ENCODE results near the gene HPS6. TPM values are rescaled to one million over a fixed set of nuclear protein-coding genes. Genes with fewer than 3 reads are reported as not detected.

Gene HPS6
- total RNA-seq, 1 experiment from 2014 or later = 18.7 TPM

GRCh38 chr10:102066399-102067088, 1.4 kb downstream of the HPS6 start:
- Mint-ChIP-seq H3K27me3 (ENCODE audit: low read depth) (peaks cover 18% of the 10 kb centered on the region), H3K36me3 (ENCODE audit: insufficient read depth in 1 of 3, low read depth in 3 of 3) (no peaks in the 10 kb centered on the region), H3K9me3 (no peaks in the 10 kb centered on the region), H3K27ac (peak overlapping the region in 1 of 3 experiments; percentile 55; a peak in 1 of 7 replicates), H3K4me1 (peaks cover 15 to 17% of the 10 kb centered on the region in 2 experiments), H3K4me3 (peak overlapping the region; percentile 76 to 86)
- Histone ChIP-seq H2BK5ac (ENCODE audit: insufficient read length, low read length) (no peak overlapping the region), H3K4me2 (ENCODE audit: insufficient read depth, insufficient read length, low read length) (peak overlapping the region; percentile 82), H4K20me1 (ENCODE audit: control insufficient read depth, insufficient read depth, insufficient read length) (no peaks in the 10 kb centered on the region), H3K14ac (ENCODE audit: insufficient read depth, low read length) (no peak overlapping the region; the same call in 1 of the 2 replicates), H3K4me1 (ENCODE audit: insufficient read depth, low read length) (no peaks in the 10 kb centered on the region), H3K9me3 (ENCODE audit: control insufficient read depth, low read depth, low read length) (no peaks in the 10 kb centered on the region), H2AK5ac (ENCODE audit: insufficient read length, low read length) (no peak overlapping the region), H3T11ph (ENCODE audit: low read length) (no peak overlapping the region), H4K91ac (ENCODE audit: insufficient read length, low read depth, low read length) (no peak overlapping the region), H3K56ac (ENCODE audit: insufficient read length, low read depth, low read length) (no peak overlapping the region), H3K23ac (ENCODE audit: insufficient read length, low read depth, low read length) (no peak overlapping the region), H3K27me3 (ENCODE audit: insufficient read depth, low read length) (no peaks in the 10 kb centered on the region), H4K5ac (ENCODE audit: insufficient read length, low read depth, low read length) (no peak overlapping the region), H4K8ac (replicated peaks; ENCODE audit: insufficient read length, low read depth, low read length) (no peak overlapping the region), H3K79me1 (ENCODE audit: insufficient read depth, low read depth, low read length, poor library complexity, severe bottlenecking) (peaks cover 3% of the 10 kb centered on the region), H3K79me2 (ENCODE audit: insufficient read depth, low read length) (no peaks in the 10 kb centered on the region; the same call in 1 of the 2 replicates), H2BK12ac (ENCODE audit: insufficient read length, low read depth, low read length) (no peak overlapping the region), H2BK15ac (ENCODE audit: low read depth, low read length) (no peak overlapping the region), H3K18ac (ENCODE audit: insufficient read length, low read depth, low read length) (no peak overlapping the region), H2BK20ac (ENCODE audit: low read depth, low read length, poor library complexity, severe bottlenecking) (no peak overlapping the region), H3K4ac (ENCODE audit: low read depth, low read length) (no peak overlapping the region), H3K27ac (ENCODE audit: insufficient read length, low read depth, low read length) (no peak overlapping the region), H2AFZ (ENCODE audit: low read length) (no peak overlapping the region), H3K9ac (ENCODE audit: extremely low read depth, insufficient read length, low read length) (no peak overlapping the region), H2BK120ac (ENCODE audit: low read depth, low read length, poor library complexity, severe bottlenecking) (no peak overlapping the region), H3K23me2 (ENCODE audit: insufficient read length, low read depth, low read length, poor library complexity, severe bottlenecking) (peaks cover 9% of the 10 kb centered on the region)
- no CpG with 5 or more reads among the region's 16 CpGs for WGBS (ENCODE audit: extremely low coverage, insufficient read length, low lambda C conversion rate)
- TF ChIP-seq CTCF (conservative IDR thresholded peaks at IDR 0.05) = no peak
- DNase-seq = no peak
